HG02759 (cell line): ENCODE results near the gene HIF3A.
"Not testable (repeated sequence)": the region's sequence is repeated elsewhere in the genome, so short reads cannot be mapped to it uniquely, and the experiment has no call there.

Experiments used
- ATAC-seq: cut with Tn5 transposase; IDR thresholded peaks from one replicate; pipeline ENCODE4 v1.9.1; 2021; ENCODE audit warnings: mild to moderate bottlenecking, moderate library complexity; ENCODE audit not compliant: unreplicated experiment

Gene HIF3A

GRCh38 chr19:46296722-46297461, at the start of gene HIF3A:
Gene HIF3A, plus strand, starts transcription at chr19:46297042. Its CDS starts 35 bp downstream, at chr19:46297077.
- ATAC-seq = no peak

GRCh38 chr19:46250076-46250735, 46.6 kb upstream of the HIF3A start:
- no peak for ATAC-seq

GRCh38 chr19:46251416-46251815, 45.4 kb upstream of the HIF3A start:
- no peak for ATAC-seq

- no peak for ATAC-seq
These were observed 42.1 kb upstream of the HIF3A start for GRCh38 chr19:46254776-46255175.

- no peak for ATAC-seq
These were observed 40.0 kb upstream of the HIF3A start for GRCh38 chr19:46256855-46257254.

- not testable (repeated sequence) for ATAC-seq
These were observed 35.3 kb upstream of the HIF3A start for GRCh38 chr19:46261501-46261900.

- ATAC-seq = not testable (repeated sequence)
These were observed 34.1 kb upstream of the HIF3A start for GRCh38 chr19:46262684-46263296.

- not testable (repeated sequence) for ATAC-seq
These were observed 32.0 kb upstream of the HIF3A start for GRCh38 chr19:46264801-46265200.

GRCh38 chr19:46265217-46265828, 31.5 kb upstream of the HIF3A start:
- no peak for ATAC-seq

- ATAC-seq = no peak
These were observed 27.7 kb upstream of the HIF3A start for GRCh38 chr19:46269101-46269500.

- ATAC-seq = no peak
These were observed 26.2 kb upstream of the HIF3A start for GRCh38 chr19:46270521-46271256.

GRCh38 chr19:46271481-46272197, 25.2 kb upstream of the HIF3A start:
- ATAC-seq = no peak

- ATAC-seq = not testable (repeated sequence)
These were observed 22.9 kb upstream of the HIF3A start for GRCh38 chr19:46273931-46274330.

GRCh38 chr19:46279177-46279576, 17.7 kb upstream of the HIF3A start:
- ATAC-seq = no peak

- no peak for ATAC-seq
These were observed 13.1 kb upstream of the HIF3A start for GRCh38 chr19:46283771-46284170.

GRCh38 chr19:46284635-46285034, 12.2 kb upstream of the HIF3A start:
- no peak for ATAC-seq

GRCh38 chr19:46287585-46287984, 9.3 kb upstream of the HIF3A start:
- no peak for ATAC-seq

GRCh38 chr19:46288896-46289588, 7.8 kb upstream of the HIF3A start:
- ATAC-seq = no peak

GRCh38 chr19:46289724-46290619, 6.9 kb upstream of the HIF3A start:
- ATAC-seq = no peak
